GM12878 (cell line): Measurements from ENCODE around the gene DYNC1I1. TPM values are rescaled to one million over a fixed set of nuclear protein-coding genes. Genes with fewer than 3 reads are reported as not detected.

ENCODE experiments used
- ATAC-seq: fragments of 200-7000 bp; cut with Tn5 transposase; 3 replicates; pipeline ENCODE4 v1.9.1; 2020; ENCODE audit warnings: mild to moderate bottlenecking, moderate library complexity
- BruUV-seq: library from RNA; stranded (reverse); fragments of 400-500 nt; replicated peaks from 2 replicates; lab custom pipeline; 2021; lab: Mats Ljungman, UMichigan
- CTCF ChIA-PET: fragments of 300-600 bp; sonication (Branson Sonifier 250); formaldehyde crosslinking; extraction: SDS; loops from one replicate; lab custom pipeline; 2021; ENCODE audit warnings: inconsistent platforms; lab: Yijun Ruan, JAX
- POLR2A ChIA-PET: fragments of 350-600 bp; formaldehyde crosslinking; extraction: SDS; loops from one replicate; lab custom pipeline; 2021; ENCODE audit warnings: inconsistent platforms; lab: Charles Lee
- RAD21 ChIA-PET: fragments of 300-600 bp; sonication (Branson Sonifier 250); formaldehyde crosslinking; loops from one replicate; lab custom pipeline; 2023; ENCODE audit warnings: antibody characterized with exemption; ENCODE audit not compliant: unreplicated experiment; lab: Charles Lee
- SMC1A ChIA-PET: fragments of 300-600 bp; sonication (Branson Sonifier 250); formaldehyde crosslinking; loops from one replicate; lab custom pipeline; 2023; ENCODE audit not compliant: unreplicated experiment, uncharacterized antibody; lab: Charles Lee
- DNase-seq: peaks from one replicate; pipeline ENCODE4 v3.0.0-alpha.2; 2011; ENCODE audit warnings: low read depth, low spot score
- FAIRE-seq: peaks from 3 replicates; lab custom pipeline; 2011; peaks lifted over from hg19 to GRCh38; lab: Jason Lieb, UNC
- H2AFZ ChIP-seq: 2 replicates; pipeline ENCODE4 v1.6.0; 2011; ENCODE audit warnings: low read depth, low read length, control low read depth; ENCODE audit not compliant: control insufficient read depth
- H3K27ac ChIP-seq: 2 replicates; pipeline ENCODE4 v1.5.1; 2011; ENCODE audit warnings: control low read depth; ENCODE audit not compliant: control insufficient read depth, insufficient read depth
- H3K27me3 ChIP-seq, 2 experiments: replicated peaks in 1 of 2; 2 replicates each; pipeline versions ENCODE4 v1.6.0 to v1.6.1; 2011; ENCODE audit warnings: low read length in 1 of 2; ENCODE audit not compliant: control insufficient read depth in 2 of 2, insufficient read depth in 2 of 2
- H3K36me3 ChIP-seq, 2 experiments: 2 replicates each; pipeline ENCODE4 v1.5.1; 2011; ENCODE audit warnings: low read length in 1 of 2; ENCODE audit not compliant: control insufficient read depth in 2 of 2, insufficient read depth in 2 of 2
- H3K4me1 ChIP-seq: 2 replicates; pipeline ENCODE4 v1.6.1; 2011; ENCODE audit warnings: mild to moderate bottlenecking, low read length, moderate library complexity, mixed read lengths; ENCODE audit not compliant: control insufficient read depth, insufficient read depth
- H3K4me2 ChIP-seq: 2 replicates; pipeline ENCODE4 v1.6.0; 2011; ENCODE audit warnings: control low read depth; ENCODE audit not compliant: control insufficient read depth, insufficient read depth
- H3K4me3 ChIP-seq: fragments of 200-600 bp; sonication (generic); 2 replicates; pipeline ENCODE4 v1.5.1; 2016
- H3K79me2 ChIP-seq: 2 replicates; pipeline ENCODE4 v1.6.0; 2011; ENCODE audit warnings: low read length; ENCODE audit not compliant: control insufficient read depth, insufficient read depth
- H3K9ac ChIP-seq: 2 replicates; pipeline ENCODE4 v1.8.0; 2011; ENCODE audit warnings: low read length, control low read depth, mixed read lengths; ENCODE audit not compliant: control insufficient read depth, insufficient read depth
- H3K9me3 ChIP-seq: replicated peaks from 3 replicates; pipeline ENCODE4 v1.5.1; 2011; ENCODE audit warnings: mild to moderate bottlenecking, low read length; ENCODE audit not compliant: control insufficient read depth, insufficient read depth
- H4K20me1 ChIP-seq: 2 replicates; pipeline ENCODE4 v1.6.0; 2011; ENCODE audit not compliant: control insufficient read depth, insufficient read depth
- ATF3 ChIP-seq: IDR thresholded peaks from 2 replicates; pipeline ENCODE4 v1.6.1; 2011; ENCODE audit warnings: low read depth, mild to moderate bottlenecking, low read length, moderate library complexity, borderline replicate concordance; ENCODE audit errors: extremely low read depth
- ATF7 ChIP-seq: fragments of 450-650 bp; IDR thresholded peaks from 2 replicates; pipeline ENCODE4 v1.6.1; 2016; ENCODE audit warnings: low read depth, mild to moderate bottlenecking
- BMI1 ChIP-seq: fragments of 450-650 bp; IDR thresholded peaks from 2 replicates; pipeline ENCODE4 v1.6.1; 2016; ENCODE audit warnings: mild to moderate bottlenecking, moderate library complexity, borderline replicate concordance
- CREB1 ChIP-seq: IDR thresholded peaks from 2 replicates; pipeline ENCODE4 v1.6.1; 2012; ENCODE audit warnings: low read depth, mild to moderate bottlenecking, inconsistent platforms
- E2F8 ChIP-seq: fragments of 450-650 bp; IDR thresholded peaks from 2 replicates; pipeline ENCODE4 v1.6.1; 2018; ENCODE audit warnings: mild to moderate bottlenecking, low read depth, moderate library complexity; ENCODE audit not compliant: partially characterized antibody
- FOS ChIP-seq: IDR thresholded peaks from 3 replicates; pipeline ENCODE4 v1.6.1; 2011; ENCODE audit warnings: borderline replicate concordance; ENCODE audit not compliant: insufficient read length; ENCODE audit errors: extremely low read depth
- NFYA ChIP-seq: IDR thresholded peaks from 2 replicates; pipeline ENCODE4 v1.6.1; 2011; ENCODE audit warnings: low read depth, mild to moderate bottlenecking, low read length, improper control_type of control experiment, borderline replicate concordance
- NR2C1 ChIP-seq: fragments of 450-650 bp; IDR thresholded peaks from 2 replicates; pipeline ENCODE4 v1.6.1; 2017; ENCODE audit warnings: antibody characterized with exemption, mild to moderate bottlenecking, moderate library complexity
- RAD21 ChIP-seq: IDR thresholded peaks from 2 replicates; pipeline ENCODE4 v1.6.1; 2011; ENCODE audit warnings: mild to moderate bottlenecking, low read depth, low read length, moderate library complexity; ENCODE audit not compliant: insufficient read depth
- SMARCA5 ChIP-seq: fragments of 450-650 bp; IDR thresholded peaks from 2 replicates; pipeline ENCODE4 v1.6.1; 2017; ENCODE audit warnings: mild to moderate bottlenecking
- ZNF384 ChIP-seq: IDR thresholded peaks from 2 replicates; pipeline ENCODE4 v1.6.1; 2012; ENCODE audit warnings: low read depth, mild to moderate bottlenecking, low read length, improper control_type of control experiment, borderline replicate concordance
- WGBS: methylation state at CpG from one replicate; pipeline ENCODE4 v1.1.6; 2016; ENCODE audit warnings: low lambda C conversion rate; ENCODE audit not compliant: insufficient replicate concordance, insufficient coverage; ENCODE audit errors: missing lambda C conversion rate; 5-methylcytosine and 5-hydroxymethylcytosine counted together
- in situ Hi-C: fragments of 300-500 bp; cut with MboI; formaldehyde crosslinking; loops from 9 replicates; pipeline ENCODE4 v1.14.3; 2018; ENCODE audit warnings: mixed read lengths
- intact Hi-C: fragments of 100-400 bp; cut with micrococcal nuclease; formaldehyde crosslinking; loops from one replicate; pipeline ENCODE4 v1.14.2; 2022; ENCODE audit not compliant: unreplicated experiment
- polyA plus RNA-seq, 11 experiments: library from polyadenylated mRNA; depleted of rRNA in 4 of 11; unstranded in 6 of 11; stranded (reverse) in 5 of 11; fragments of >200 nt; fragmentation: Nextera tagmentation in 4 of 11; fragmentation: Illumina TruSeq in 1 of 11; extraction: Ambion mirVana in 4 of 11; extraction: Trizol in 1 of 11; gene quantifications; 1 replicate in 1 of 11; 2 replicates in 10 of 11; pipeline versions ENCODE4 v1.2.1 to v1.2.3, GENCODE V29; 2011 to 2016; ENCODE audit warnings: inconsistent platforms in 2 of 11, missing spikeins in 2 of 11, low read depth in 1 of 11
- total RNA-seq, 4 experiments: library from RNA; depleted of rRNA in 3 of 4; stranded (reverse); fragments of >200 nt in 3 of 4; fragmentation: Illumina TruSeq in 1 of 4; extraction: Trizol in 1 of 4; gene quantifications; 2 replicates each; pipeline versions ENCODE4 v1.2.1 to v1.2.3, GENCODE V29; 2013 to 2021

The DYNC1I1 gene
- total and polyA plus RNA-seq, 10 of the 15 experiments (the other 5 are each of a cell fraction or from before 2014, with no cell fraction given) = 0.05 to 0.91 (median 0.14) TPM; not detected in 3

DNA sequence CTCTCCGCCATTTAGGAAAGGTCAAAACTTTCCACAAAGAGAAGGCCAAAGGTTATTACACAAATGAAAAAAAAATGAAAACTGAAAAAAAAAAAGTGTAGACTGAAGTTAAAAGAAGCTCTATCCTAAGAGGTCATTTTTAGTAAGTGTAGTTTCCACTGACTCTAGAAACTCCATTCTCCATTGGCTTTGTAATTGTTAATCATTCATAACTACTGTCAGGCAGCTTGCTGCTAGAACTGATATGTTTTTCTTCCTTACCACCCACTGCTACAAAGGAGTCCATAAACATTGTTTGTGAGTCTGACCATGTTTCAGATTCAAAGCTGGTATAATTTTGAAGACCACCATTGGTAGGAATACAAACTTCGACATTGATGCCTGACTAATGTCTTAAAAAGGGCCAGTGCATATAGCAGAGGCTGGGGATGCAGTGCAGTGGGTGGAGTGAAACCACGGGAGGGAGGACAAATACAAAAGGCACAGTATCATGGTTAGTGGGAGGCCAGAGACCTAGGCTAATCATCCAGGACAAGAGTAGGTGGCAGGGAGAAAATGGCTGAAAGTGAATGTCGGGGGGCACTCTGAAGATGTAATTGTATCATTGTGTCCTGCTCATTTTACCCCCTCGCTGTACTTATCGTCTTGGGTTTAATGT lies 16.9 kb upstream of the DYNC1I1 start:
- ChIA-PET SMC1A (interaction anchor here (0.7 to 2.2 kb wide), 5 partner anchors 12 to 1491 kb away, joined by 3 to 6 read pairs (median 4); partner anchors contain the start of gene DYNC1I1), CTCF (interaction anchor here (0.7 to 1.9 kb wide), 3 partner anchors 65 to 130 kb away, joined by 3 to 4 read pairs (median 3); no protein-coding TSS in a partner anchor), POLR2A (no interaction called here), RAD21 (interaction anchor here (1.0 kb wide), 1 partner anchor 116 kb away, joined by 3 read pairs; no protein-coding TSS in a partner anchor)
- H3K4me2 ChIP-seq = no peak overlapping the region
- FAIRE-seq (no peak), ATAC-seq (peak; percentile 60), DNase-seq (no peak)
- H3K4me3 ChIP-seq = no peak overlapping the region
- TF ChIP-seq NR2C1 (peak; percentile 38; the same call in 1 of the 2 replicates), CREB1 (no peak)
- no peaks in the 10 kb centered on the region for H3K4me1 ChIP-seq
- no peak overlapping the region for H3K9ac ChIP-seq
- 42% methylated on average over 6 of the region's 6 CpGs for WGBS
- no TSS peak for BruUV-seq
- H3K36me3 ChIP-seq = no peaks in the 10 kb centered on the region
- intact Hi-C loops (no loop called here), in situ Hi-C loops (no loop called here)
- no peak overlapping the region for H2AFZ ChIP-seq
- no peaks in the 10 kb centered on the region for H3K27me3 ChIP-seq
- no peaks in the 10 kb centered on the region for H4K20me1 ChIP-seq
- no peak overlapping the region for H3K27ac ChIP-seq
- H3K79me2 ChIP-seq = no peaks in the 10 kb centered on the region
- no peaks in the 10 kb centered on the region for H3K9me3 ChIP-seq

GRCh38 chr7:95758187-95758586 lies 14.2 kb upstream of the DYNC1I1 start:
- Histone ChIP-seq H3K4me2 (no peak overlapping the region), H3K36me3 (no peaks in the 10 kb centered on the region), H3K4me1 (no peaks in the 10 kb centered on the region), H3K27ac (no peak overlapping the region), H3K4me3 (no peak overlapping the region), H3K27me3 (no peaks in the 10 kb centered on the region), H3K79me2 (no peaks in the 10 kb centered on the region), H4K20me1 (no peaks in the 10 kb centered on the region), H3K9me3 (no peaks in the 10 kb centered on the region), H3K9ac (no peak overlapping the region), H2AFZ (no peak overlapping the region)
- ChIA-PET CTCF (interaction anchor here (1.1 to 2.4 kb wide), 2 partner anchors 9 to 84 kb away, joined by 3 to 8 read pairs; no protein-coding TSS in a partner anchor), SMC1A (no interaction called here), POLR2A (no interaction called here), RAD21 (no interaction called here)
- ATAC-seq = no peak
- no peak for DNase-seq
- intact Hi-C loops (no loop called here), in situ Hi-C loops (no loop called here)
- BruUV-seq = no TSS peak
- 27% methylated on average over 3 of the region's 3 CpGs for WGBS
- no peak for FAIRE-seq
- TF ChIP-seq E2F8 = no peak
- TF ChIP-seq ZNF384 = no peak
- TF ChIP-seq ATF3 = no peak
- no peak for TF ChIP-seq SMARCA5
- TF ChIP-seq RAD21 = no peak
- TF ChIP-seq NFYA = no peak
- no peak for TF ChIP-seq FOS
- TF ChIP-seq ATF7 = no peak
- no peak for TF ChIP-seq BMI1
